ENCODE measurements around the gene NR1H4.

The NR1H4 gene

DNA sequence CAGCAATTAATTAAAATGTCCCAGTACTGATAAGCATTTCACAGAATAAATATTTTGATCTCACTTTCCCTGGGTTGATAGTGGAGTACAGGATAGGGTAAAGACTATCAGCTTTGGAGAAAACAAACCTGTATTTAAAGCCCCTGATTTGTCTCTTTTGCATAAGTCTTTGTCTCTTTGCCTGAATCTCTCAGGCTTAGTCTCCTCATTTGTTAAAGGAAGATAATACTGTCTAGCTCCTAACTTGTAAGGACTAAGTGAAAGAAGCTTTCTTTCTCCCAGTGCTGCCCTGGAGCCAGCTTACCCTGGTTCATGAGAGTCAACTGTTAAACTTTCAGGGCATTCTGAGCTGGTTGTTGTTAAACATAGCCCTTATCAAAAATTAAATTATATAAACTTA is 5.5 kb upstream of the NR1H4 start:
- TF ChIP-seq, protein P1, sequence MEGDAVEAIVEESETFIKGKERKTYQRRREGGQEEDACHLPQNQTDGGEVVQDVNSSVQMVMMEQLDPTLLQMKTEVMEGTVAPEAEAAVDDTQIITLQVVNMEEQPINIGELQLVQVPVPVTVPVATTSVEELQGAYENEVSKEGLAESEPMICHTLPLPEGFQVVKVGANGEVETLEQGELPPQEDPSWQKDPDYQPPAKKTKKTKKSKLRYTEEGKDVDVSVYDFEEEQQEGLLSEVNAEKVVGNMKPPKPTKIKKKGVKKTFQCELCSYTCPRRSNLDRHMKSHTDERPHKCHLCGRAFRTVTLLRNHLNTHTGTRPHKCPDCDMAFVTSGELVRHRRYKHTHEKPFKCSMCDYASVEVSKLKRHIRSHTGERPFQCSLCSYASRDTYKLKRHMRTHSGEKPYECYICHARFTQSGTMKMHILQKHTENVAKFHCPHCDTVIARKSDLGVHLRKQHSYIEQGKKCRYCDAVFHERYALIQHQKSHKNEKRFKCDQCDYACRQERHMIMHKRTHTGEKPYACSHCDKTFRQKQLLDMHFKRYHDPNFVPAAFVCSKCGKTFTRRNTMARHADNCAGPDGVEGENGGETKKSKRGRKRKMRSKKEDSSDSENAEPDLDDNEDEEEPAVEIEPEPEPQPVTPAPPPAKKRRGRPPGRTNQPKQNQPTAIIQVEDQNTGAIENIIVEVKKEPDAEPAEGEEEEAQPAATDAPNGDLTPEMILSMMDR (IDR thresholded peaks at IDR 0.05): no peak
- no peak for TF ChIP-seq ZFX (IDR thresholded peaks at IDR 0.05; ENCODE audit: borderline replicate concordance)
- no peak overlapping the region for H3K27ac ChIP-seq

DNA sequence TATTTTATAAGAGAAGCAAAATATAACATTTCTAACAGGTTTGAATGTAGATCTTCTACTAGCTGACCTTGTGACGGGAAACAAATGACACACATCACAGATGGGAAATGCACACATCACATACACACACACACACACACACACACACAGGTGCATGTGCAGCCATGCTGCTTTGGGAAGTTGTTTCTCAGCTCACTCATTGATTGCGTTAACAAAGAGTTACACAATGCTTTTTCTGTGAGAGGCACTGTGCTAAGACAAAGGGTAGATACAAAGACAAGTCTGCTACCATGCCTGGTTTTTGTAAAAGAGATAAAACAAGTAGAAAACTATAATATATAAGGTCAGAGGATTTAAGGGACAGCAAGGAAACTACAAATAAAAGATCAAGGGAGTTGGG is 1.3 kb upstream of the NR1H4 start:
- no peak overlapping the region for H3K27ac ChIP-seq
- TF ChIP-seq ZFX (IDR thresholded peaks at IDR 0.05; ENCODE audit: borderline replicate concordance): no peak
- TF ChIP-seq, protein P1 (IDR thresholded peaks at IDR 0.05): no peak

DNA sequence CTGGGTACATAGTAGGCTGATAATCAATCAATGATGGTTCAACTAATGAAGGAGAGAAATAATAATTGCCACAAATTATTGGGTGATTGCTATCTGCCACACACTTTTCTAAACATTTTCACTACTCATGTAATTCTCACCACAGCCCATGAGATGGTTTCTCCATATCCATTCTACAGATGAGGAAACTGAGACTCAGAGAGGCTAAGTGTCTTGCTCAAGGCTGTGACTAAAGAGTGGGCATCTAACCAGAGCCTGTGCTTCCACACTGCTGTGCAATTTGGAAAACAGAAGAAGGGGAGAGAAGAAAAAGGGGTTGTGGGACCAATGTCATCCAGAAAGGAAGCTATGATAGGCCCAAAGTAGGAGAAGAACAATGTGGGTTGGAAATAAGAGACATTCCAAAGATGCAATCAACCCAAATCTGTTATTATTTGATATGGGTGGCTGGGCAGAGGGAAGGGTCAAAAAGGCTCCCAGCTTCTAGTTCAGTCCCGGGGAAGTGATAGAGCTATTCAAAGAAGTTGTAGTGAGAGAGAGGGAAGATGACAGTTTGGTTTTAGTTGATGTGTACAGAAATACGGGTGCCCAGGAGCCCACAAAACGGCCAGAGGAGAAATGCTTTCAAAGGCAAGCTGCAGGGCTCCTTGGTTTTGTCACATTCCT is 483 bp upstream of the NR1H4 start:
- TF ChIP-seq, protein P1 (IDR thresholded peaks at IDR 0.05): no peak
- no peak for TF ChIP-seq ZFX (IDR thresholded peaks at IDR 0.05; ENCODE audit: borderline replicate concordance)
- H3K27ac ChIP-seq: no peak overlapping the region

DNA sequence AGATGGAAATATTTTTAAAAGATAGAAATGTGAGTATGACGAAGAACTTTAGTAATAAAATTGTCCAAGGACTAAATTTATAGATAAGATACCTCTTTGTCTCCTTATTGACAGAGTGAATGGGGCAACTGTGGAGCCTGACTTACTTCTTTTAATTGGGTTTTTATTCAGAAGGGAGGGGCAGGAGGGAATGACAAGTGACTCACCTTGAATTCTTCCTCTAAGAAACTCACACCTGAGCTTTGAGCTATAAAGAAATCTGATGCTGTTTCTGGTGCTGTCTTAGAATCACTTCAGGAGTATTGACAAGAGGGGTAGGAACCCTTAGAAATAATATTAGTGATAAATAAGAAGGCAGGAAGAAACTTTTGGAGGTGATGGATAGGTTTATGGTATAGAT is 951 bp downstream of the NR1H4 start:
- H3K27ac ChIP-seq: no peak overlapping the region

DNA sequence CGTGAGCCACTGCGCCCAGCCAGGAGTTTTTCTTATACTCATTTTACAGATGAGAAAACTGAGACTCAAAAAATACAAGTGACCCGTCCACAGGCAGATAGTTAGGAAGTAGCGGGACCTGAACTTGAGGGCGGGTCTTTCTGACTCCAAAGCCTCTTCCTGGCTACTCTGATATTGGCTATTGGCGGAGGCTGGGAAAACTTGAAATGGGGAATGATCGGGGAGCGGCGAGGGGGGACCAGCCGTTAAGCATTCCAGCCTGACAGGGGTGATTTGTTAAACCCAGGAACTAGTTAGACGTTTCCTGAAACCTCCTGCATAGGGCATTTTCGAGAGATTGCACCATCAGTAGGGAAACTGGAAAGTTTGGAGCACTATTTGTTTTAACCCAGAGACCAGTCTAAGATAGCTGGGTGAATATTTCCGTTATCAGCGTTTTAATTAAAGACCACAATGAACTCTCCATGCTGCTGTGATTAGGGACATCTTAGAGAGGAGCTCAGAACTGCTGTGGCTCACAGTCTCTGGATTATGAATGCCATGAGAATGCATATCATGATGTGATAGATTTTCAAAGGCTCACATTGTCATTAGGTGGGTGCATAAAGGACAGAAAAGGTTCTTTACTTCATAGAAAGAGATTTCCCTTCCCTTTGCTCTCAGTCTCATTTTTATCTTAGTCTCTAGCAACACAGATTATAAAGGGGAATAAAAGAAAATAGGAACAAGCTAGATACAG is 2.5 kb downstream of the NR1H4 start:
- TF ChIP-seq, protein P1 (IDR thresholded peaks at IDR 0.05): no peak
- TF ChIP-seq ZFX (IDR thresholded peaks at IDR 0.05; ENCODE audit: borderline replicate concordance): no peak
- H3K27ac ChIP-seq: no peak overlapping the region

More for the DNA sequence above, 951 bp downstream of the NR1H4 start:
- TF ChIP-seq, protein P1 (IDR thresholded peaks at IDR 0.05): no peak
- no peak for TF ChIP-seq ZFX (IDR thresholded peaks at IDR 0.05; ENCODE audit: borderline replicate concordance)

DNA sequence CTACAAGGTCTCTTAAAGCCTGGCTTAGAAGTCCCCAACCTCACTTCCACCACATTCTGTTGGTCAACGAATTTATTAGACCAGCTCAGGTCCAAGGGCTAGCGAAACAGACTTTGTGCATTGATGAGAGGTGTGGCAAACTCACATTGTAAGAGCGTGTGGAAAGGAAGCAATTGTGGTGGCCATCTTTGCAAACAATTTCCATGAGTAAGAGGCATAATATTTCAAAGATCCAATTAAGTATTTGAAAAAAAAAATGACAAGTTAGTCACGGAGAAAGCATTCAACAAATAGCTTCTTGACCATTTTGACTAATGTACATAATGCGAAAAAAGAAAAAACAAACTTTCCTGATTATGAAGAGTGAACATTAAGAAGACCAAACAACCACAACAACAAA is 7.4 kb downstream of the NR1H4 start:
- H3K27ac ChIP-seq: no peak overlapping the region
- TF ChIP-seq ZFX (IDR thresholded peaks at IDR 0.05; ENCODE audit: borderline replicate concordance): no peak
- TF ChIP-seq, protein P1 (IDR thresholded peaks at IDR 0.05): no peak
